Fibroblast of skin of right biceps (primary cell): ENCODE measurements around the gene CTF1.

ENCODE experiments used
- DNase-seq: peaks from one replicate; pipeline ENCODE4 v3.0.0-alpha.2; 2013

CTF1 gene

GRCh38 chr16:30910427-30911029 is 14.1 kb downstream of the CTF1 start:
- no peak for DNase-seq

GRCh38 chr16:30912794-30913412 is 16.5 kb downstream of the CTF1 start:
- DNase-seq, result no peak

GRCh38 chr16:30914830-30915229 is 18.4 kb downstream of the CTF1 start:
- no peak for DNase-seq

GRCh38 chr16:30918614-30919013 is 22.2 kb downstream of the CTF1 start:
- no peak for DNase-seq

GRCh38 chr16:30920891-30921290 is 24.5 kb downstream of the CTF1 start:
- no peak for DNase-seq

GRCh38 chr16:30921459-30921747 is 25.0 kb downstream of the CTF1 start:
- no peak for DNase-seq

GRCh38 chr16:30921748-30922419 is 25.5 kb downstream of the CTF1 start:
- DNase-seq, result peak; percentile 87

GRCh38 chr16:30922420-30922959 is 26.1 kb downstream of the CTF1 start:
- peak; percentile 100 for DNase-seq

- peak; percentile 100 for DNase-seq
Measured at GRCh38 chr16:30922960-30923535, 26.6 kb downstream of the CTF1 start.

GRCh38 chr16:30923554-30924075 is 27.2 kb downstream of the CTF1 start, which contains the start of gene FBXL19:
Gene FBXL19 (plus strand): TSS chr16:30923572. CDS start chr16:30925755, 2,183 bp downstream.
- DNase-seq, result no peak

- DNase-seq, result no peak
Measured at GRCh38 chr16:30924076-30924912, 27.9 kb downstream of the CTF1 start.

- no peak for DNase-seq
Measured at GRCh38 chr16:30924913-30925631, 28.7 kb downstream of the CTF1 start.

GRCh38 chr16:30925632-30925987 is 29.2 kb downstream of the CTF1 start:
- no peak for DNase-seq

- no peak for DNase-seq
Measured at GRCh38 chr16:30925995-30926811, 29.8 kb downstream of the CTF1 start.

- no peak for DNase-seq
Measured at GRCh38 chr16:30926937-30927788, 30.7 kb downstream of the CTF1 start.

- peak; percentile 52 for DNase-seq
Measured at GRCh38 chr16:30927789-30928378, 31.5 kb downstream of the CTF1 start.

- no peak for DNase-seq
Measured at GRCh38 chr16:30928390-30928789, 32.0 kb downstream of the CTF1 start.

GRCh38 chr16:30929167-30929566 is 32.8 kb downstream of the CTF1 start:
- no peak for DNase-seq

- no peak for DNase-seq
Measured at GRCh38 chr16:30930160-30930571, 33.8 kb downstream of the CTF1 start.
